Liver (tissue), 9 donors: ENCODE data around the gene NEUROG1. TPM values are rescaled to one million over a fixed set of nuclear protein-coding genes. Genes with fewer than 3 reads are reported as not detected.

Source experiments
- DNase-seq: peaks from one replicate; pipeline ENCODE4 v3.0.0-alpha.2; 2017; ENCODE audit warnings: low spot score
- H3K27ac ChIP-seq, 2 donors: one replicate each; pipeline ENCODE4 v1.7.0; 2013; ENCODE audit warnings: inconsistent platforms in 2 of 2, low read length in 2 of 2, control low read depth in 1 of 2, low read depth in 1 of 2, mild to moderate bottlenecking in 1 of 2
- H3K27me3 ChIP-seq, 4 donors: one replicate each; pipeline versions ENCODE4 v1.6.1 to v1.7.0; 2013; ENCODE audit warnings: low read length in 3 of 4, inconsistent platforms in 1 of 4, mild to moderate bottlenecking in 1 of 4, moderate library complexity in 1 of 4; ENCODE audit not compliant: control insufficient read depth in 4 of 4, insufficient read depth in 4 of 4
- H3K36me3 ChIP-seq, 4 donors: one replicate each; pipeline versions ENCODE4 v1.6.1 to v1.7.0; 2013; ENCODE audit warnings: low read length in 3 of 4, mild to moderate bottlenecking in 3 of 4, low read depth in 1 of 4, moderate library complexity in 1 of 4; ENCODE audit not compliant: control insufficient read depth in 4 of 4, insufficient read depth in 3 of 4
- H3K4me1 ChIP-seq, 4 donors: one replicate each; pipeline versions ENCODE4 v1.6.1 to v1.7.0; 2013; ENCODE audit warnings: low read length in 3 of 4, mild to moderate bottlenecking in 3 of 4, moderate library complexity in 1 of 4; ENCODE audit not compliant: control insufficient read depth in 4 of 4, insufficient read depth in 4 of 4
- H3K4me3 ChIP-seq, 3 donors: one replicate each; pipeline versions ENCODE4 v1.6.1 to v1.7.0; 2013; ENCODE audit warnings: low read length in 3 of 3, control low read depth in 1 of 3, low read depth in 1 of 3, mild to moderate bottlenecking in 1 of 3
- H3K9ac ChIP-seq, 2 donors: one replicate each; pipeline ENCODE4 v1.7.0; 2013; ENCODE audit warnings: low read length in 2 of 2, mild to moderate bottlenecking in 2 of 2, moderate library complexity in 2 of 2, control low read depth in 1 of 2, low read depth in 1 of 2
- H3K9me3 ChIP-seq, 4 donors: one replicate each; pipeline versions ENCODE4 v1.6.1 to v1.7.0; 2013; ENCODE audit warnings: low read length in 3 of 4; ENCODE audit not compliant: control insufficient read depth in 4 of 4
- ATF3 ChIP-seq: IDR thresholded peaks from 2 replicates; pipeline ENCODE4 v1.6.1; 2016; ENCODE audit warnings: antibody characterized with exemption
- CTCF ChIP-seq: fragments of 150-350 bp; IDR thresholded peaks from 2 replicates; pipeline ENCODE4 v1.5.1; 2017; ENCODE audit warnings: improper control_type of control experiment, low read depth, low read length; ENCODE audit not compliant: missing input control
- EGR1 ChIP-seq, 2 donors: IDR thresholded peaks; 2 replicates each; pipeline ENCODE4 v1.6.1; 2016 to 2018; ENCODE audit warnings: antibody characterized with exemption in 2 of 2, low read depth in 2 of 2
- FOXA1 ChIP-seq: IDR thresholded peaks from 2 replicates; pipeline ENCODE4 v1.6.1; 2016; ENCODE audit warnings: antibody characterized with exemption
- FOXA2 ChIP-seq: IDR thresholded peaks from 2 replicates; pipeline ENCODE4 v1.6.1; 2016; ENCODE audit warnings: antibody characterized with exemption
- GABPA ChIP-seq, 2 donors: IDR thresholded peaks in 1 of 2; conservative IDR thresholded peaks in 1 of 2; 2 replicates each; pipeline ENCODE4 v1.6.1; 2016; ENCODE audit warnings: antibody characterized with exemption in 2 of 2, mild to moderate bottlenecking in 1 of 2, moderate library complexity in 1 of 2
- HNF4A ChIP-seq, 2 donors: conservative IDR thresholded peaks; 2 replicates each; pipeline ENCODE4 v1.6.1; 2016; ENCODE audit warnings: antibody characterized with exemption in 2 of 2, mild to moderate bottlenecking in 2 of 2
- HNF4G ChIP-seq: IDR thresholded peaks from 2 replicates; pipeline ENCODE4 v1.6.1; 2016; ENCODE audit warnings: antibody characterized with exemption
- JUND ChIP-seq, 2 donors: IDR thresholded peaks; 2 replicates each; pipeline ENCODE4 v1.6.1; 2016; ENCODE audit warnings: antibody characterized with exemption in 2 of 2
- MAX ChIP-seq: IDR thresholded peaks from 2 replicates; pipeline ENCODE4 v1.6.1; 2016; ENCODE audit warnings: antibody characterized with exemption
- NR2F2 ChIP-seq: IDR thresholded peaks from 2 replicates; pipeline ENCODE4 v1.6.1; 2016; ENCODE audit warnings: antibody characterized with exemption
- RAD21 ChIP-seq, 2 donors: IDR thresholded peaks; 2 replicates each; pipeline ENCODE4 v1.6.1; 2016; ENCODE audit warnings: antibody characterized with exemption in 2 of 2, mild to moderate bottlenecking in 2 of 2
- REST ChIP-seq: IDR thresholded peaks from 2 replicates; pipeline ENCODE4 v1.6.1; 2016; ENCODE audit warnings: antibody characterized with exemption, mild to moderate bottlenecking
- RXRA ChIP-seq, 2 donors: IDR thresholded peaks; 2 replicates each; pipeline ENCODE4 v1.6.1; 2017 to 2018; ENCODE audit warnings: antibody characterized with exemption in 2 of 2, mild to moderate bottlenecking in 1 of 2
- SP1 ChIP-seq: IDR thresholded peaks from 2 replicates; pipeline ENCODE4 v1.6.1; 2018; ENCODE audit warnings: antibody characterized with exemption, mild to moderate bottlenecking
- TAF1 ChIP-seq: conservative IDR thresholded peaks from 2 replicates; pipeline ENCODE4 v1.6.1; 2016; ENCODE audit warnings: antibody characterized with exemption, mild to moderate bottlenecking
- YY1 ChIP-seq: IDR thresholded peaks from 2 replicates; pipeline ENCODE4 v1.6.1; 2016; ENCODE audit warnings: antibody characterized with exemption, mild to moderate bottlenecking
- ZBTB33 ChIP-seq: IDR thresholded peaks from 2 replicates; pipeline ENCODE4 v1.6.1; 2016; ENCODE audit warnings: antibody characterized with exemption
- WGBS: extraction: QIAGEN DNeasy Blood & Tissue Kit; methylation state at CpG from one replicate; pipeline ENCODE4 v1.1.7; 2013; 5-methylcytosine and 5-hydroxymethylcytosine counted together
- polyA plus RNA-seq, 2 donors: library from polyadenylated mRNA; stranded (reverse) in 1 of 2; unstranded in 1 of 2; fragments of 200-250 nt in 1 of 2; fragments of >200 nt in 1 of 2; fragmentation: Nextera tagmentation in 1 of 2; extraction: Ambion mirVana in 1 of 2; gene quantifications; one replicate each; pipeline versions ENCODE4 v1.2.1 to v1.2.3, GENCODE V29; 2013 to 2015
- total RNA-seq, 2 donors: library from RNA; depleted of rRNA; stranded (reverse); fragments of >200 nt; gene quantifications; one replicate each; pipeline ENCODE4 v1.2.3, GENCODE V29; 2014
- donor health status: healthy.
- donor health status: healthy.
- donor health status: healthy.
- donor health status: healthy.
- donor health status: healthy.

Gene NEUROG1
- total and polyA plus RNA-seq, 4 donors, result not detected

GRCh38 chr5:135547590-135548254 is 12.0 kb upstream of the NEUROG1 start:
- Histone ChIP-seq H3K27ac (no peak overlapping the region), H3K27me3 (peaks cover 0 to 8% (median 6%) of the 10 kb centered on the region in 4 donors), H3K4me1 (peaks cover 7 to 17% (median 14%) of the 10 kb centered on the region in 4 donors), H3K9me3 (no peaks in the 10 kb centered on the region), H3K4me3 (no peak overlapping the region), H3K36me3 (no peaks in the 10 kb centered on the region), H3K9ac (no peak overlapping the region)
- 53% methylated on average over 8 of the region's 8 CpGs for WGBS
- no peak for DNase-seq
- TF ChIP-seq NR2F2, result no peak
- TF ChIP-seq ATF3, result no peak
- TF ChIP-seq HNF4A (conservative IDR thresholded peaks at IDR 0.05), result no peak
- TF ChIP-seq JUND (IDR thresholded peaks at IDR 0.05), result no peak
- TF ChIP-seq FOXA2, result no peak
- TF ChIP-seq RAD21 (IDR thresholded peaks at IDR 0.05), result no peak
- TF ChIP-seq CTCF, result no peak
- TF ChIP-seq FOXA1, result no peak
- TF ChIP-seq EGR1 (IDR thresholded peaks at IDR 0.05; ENCODE audit: low read depth in 2 of 2), result no peak
- no peak for TF ChIP-seq ZBTB33
- no peak for TF ChIP-seq TAF1
- no peak for TF ChIP-seq MAX
- TF ChIP-seq REST, result no peak
- TF ChIP-seq YY1, result no peak
- TF ChIP-seq SP1, result no peak
- no peak for TF ChIP-seq HNF4G
- no peak for TF ChIP-seq GABPA (IDR thresholded peaks at IDR 0.05 in 1 of 2, conservative IDR thresholded peaks at IDR 0.05 in 1 of 2)
- no peak for TF ChIP-seq RXRA (IDR thresholded peaks at IDR 0.05)
